ENCODE data around the gene DTHD1. TPM values are rescaled to one million over a fixed set of nuclear protein-coding genes. Genes with fewer than 3 reads are reported as not detected.

DTHD1 gene
- total RNA-seq, 1 experiment from 2014 or later = not detected

GRCh38 chr4:36343501-36344175 is 62.2 kb downstream of the DTHD1 start:
- Histone ChIP-seq H3K4me1 (ENCODE audit: control insufficient read depth in 1 of 2, insufficient read depth in 2 of 2, low read length in 2 of 2) (no peaks in the 10 kb centered on the region), H4K20me1 (ENCODE audit: insufficient read depth) (no peaks in the 10 kb centered on the region), H2AFZ (ENCODE audit: low read depth, low read length, poor library complexity, severe bottlenecking) (no peak overlapping the region), H3K9me2 (ENCODE audit: insufficient read depth) (no peaks in the 10 kb centered on the region), H3K27ac (ENCODE audit: low read depth, low read length) (no peak overlapping the region), H3K36me3 (ENCODE audit: control insufficient read depth in 1 of 2, insufficient read depth in 2 of 2, low read length in 2 of 2) (no peaks in the 10 kb centered on the region), H3K79me2 (ENCODE audit: insufficient read depth, low read length) (no peaks in the 10 kb centered on the region), H3K9ac (ENCODE audit: low read length) (no peak overlapping the region), H3K9me3 (ENCODE audit: control insufficient read depth in 1 of 2, insufficient read depth in 1 of 2, low read depth in 1 of 2, low read length in 2 of 2) (no peaks in the 10 kb centered on the region), H3K4me2 (ENCODE audit: low read length) (no peak overlapping the region), H3K4me3 (replicated peaks in 1 of 2; ENCODE audit: low read depth in 1 of 2, low read length in 2 of 2) (no peak overlapping the region), H3K27me3 (ENCODE audit: insufficient read depth, low read length) (no peaks in the 10 kb centered on the region)
- TF ChIP-seq SP1 (IDR thresholded peaks at IDR 0.05; ENCODE audit: low read depth) (no peak), ELF1 (IDR thresholded peaks at IDR 0.05; ENCODE audit: borderline replicate concordance, low read depth) (no peak), EZH2 (IDR thresholded peaks at IDR 0.05) (no peak), ZNF274 (IDR thresholded peaks at IDR 0.05; ENCODE audit: low read depth, low read length) (no peak), SIN3A (IDR thresholded peaks at IDR 0.05; ENCODE audit: low read depth) (no peak), ZBTB33 (IDR thresholded peaks at IDR 0.05; ENCODE audit: extremely low read depth, insufficient replicate concordance, low read length) (no peak), TCF7L2 (IDR thresholded peaks at IDR 0.05; ENCODE audit: borderline replicate concordance, extremely low read depth, insufficient read depth, insufficient read length) (no peak), CBX3 (IDR thresholded peaks at IDR 0.05; ENCODE audit: low read depth) (no peak), RAD21 (IDR thresholded peaks at IDR 0.05; ENCODE audit: low read depth) (no peak), EGR1 (IDR thresholded peaks at IDR 0.05; ENCODE audit: low read depth) (no peak), FOSL1 (IDR thresholded peaks at IDR 0.05; ENCODE audit: low read depth) (no peak)
- ATAC-seq (no peak), DNase-seq (ENCODE audit: low read depth, low spot score) (no peak)
- ChIA-PET POLR2A (interaction anchor here (0.6 kb wide), 1 partner anchor 1914 kb away, joined by 3 read pairs; no protein-coding TSS in a partner anchor), CTCF (no interaction called here), RAD21 (ENCODE audit: low non-redundant PET in 1 of 2, low total read pairs in 2 of 2, uncharacterized antibody in 2 of 2, unreplicated experiment in 2 of 2) (no interaction called here)
- intact Hi-C loops (cut with micrococcal nuclease) = no loop called here
- no TSS peak for BruUV-seq (replicated peaks)

Data from HCT116 (cell line).